ENCODE results near the gene SUFU. TPM values are rescaled to one million over a fixed set of nuclear protein-coding genes. Genes with fewer than 3 reads are reported as not detected.

SUFU gene
- total RNA-seq, 1 experiment from 2014 or later, result 10.6 TPM

GRCh38 chr10:102507521-102507920, 3.7 kb downstream of the SUFU start:
- Histone ChIP-seq H3K9me3 (no peaks in the 10 kb centered on the region), H3K27me3 (replicated peaks; ENCODE audit: control insufficient read depth, insufficient read depth, low read length) (no peaks in the 10 kb centered on the region), H3K4me1 (no peaks in the 10 kb centered on the region), H3K36me3 (ENCODE audit: control insufficient read depth, insufficient read depth, low read length) (no peaks in the 10 kb centered on the region), H3K4me3 (ENCODE audit: low read depth, low read length) (no peak overlapping the region)
- no peak for DNase-seq
- no TSS peak for BruUV-seq (replicated peaks)
- no peaks in the 10 kb centered on the region for H3K27me3 Mint-ChIP-seq (ENCODE audit: insufficient read depth, unreplicated experiment)
- H3K4me3 Mint-ChIP-seq (ENCODE audit: unreplicated experiment), result no peak overlapping the region
- H3K9me3 Mint-ChIP-seq (ENCODE audit: unreplicated experiment), result no peaks in the 10 kb centered on the region
- H3K27ac Mint-ChIP-seq (ENCODE audit: unreplicated experiment), result no peak overlapping the region
- TF ChIP-seq CTCF (IDR thresholded peaks at IDR 0.05; ENCODE audit: insufficient read depth in 1 of 2, low read depth in 1 of 2, low read length in 1 of 2, severe bottlenecking in 1 of 2, unreplicated experiment in 1 of 2), result no peak
- ChIA-PET POLR2A (no interaction called here), CTCF (interaction anchor here (1.4 kb wide), 1 partner anchor 76 kb away, joined by 5 read pairs; no protein-coding TSS in a partner anchor)
- intact Hi-C loops (cut with micrococcal nuclease; ENCODE audit: unreplicated experiment), result loop anchor here (1.0 kb wide), 1 partner anchor 32 kb away; no protein-coding TSS in a partner anchor
- H3K4me1 Mint-ChIP-seq (ENCODE audit: low read depth, unreplicated experiment), result peaks cover 12% of the 10 kb centered on the region
- peaks cover 32% of the 10 kb centered on the region for H3K36me3 Mint-ChIP-seq (ENCODE audit: insufficient read depth, unreplicated experiment)

- Histone ChIP-seq H3K4me3 (ENCODE audit: low read depth, low read length) (no peak overlapping the region), H3K9me3 (no peaks in the 10 kb centered on the region), H3K36me3 (ENCODE audit: control insufficient read depth, insufficient read depth, low read length) (no peaks in the 10 kb centered on the region), H3K27me3 (replicated peaks; ENCODE audit: control insufficient read depth, insufficient read depth, low read length) (no peaks in the 10 kb centered on the region), H3K4me1 (no peaks in the 10 kb centered on the region)
- ChIA-PET CTCF (interaction anchor here (0.8 kb wide), 1 partner anchor 87 kb away, joined by 4 read pairs; no protein-coding TSS in a partner anchor), POLR2A (no interaction called here)
- no TSS peak for BruUV-seq (replicated peaks)
- no peak overlapping the region for H3K4me3 Mint-ChIP-seq (ENCODE audit: unreplicated experiment)
- no peak overlapping the region for H3K27ac Mint-ChIP-seq (ENCODE audit: unreplicated experiment)
- H3K4me1 Mint-ChIP-seq (ENCODE audit: low read depth, unreplicated experiment), result peaks cover 12% of the 10 kb centered on the region
- intact Hi-C loops (cut with micrococcal nuclease; ENCODE audit: unreplicated experiment), result no loop called here
- H3K36me3 Mint-ChIP-seq (ENCODE audit: insufficient read depth, unreplicated experiment), result peaks cover 32% of the 10 kb centered on the region
- no peaks in the 10 kb centered on the region for H3K27me3 Mint-ChIP-seq (ENCODE audit: insufficient read depth, unreplicated experiment)
- H3K9me3 Mint-ChIP-seq (ENCODE audit: unreplicated experiment), result no peaks in the 10 kb centered on the region
- DNase-seq, result no peak
- TF ChIP-seq CTCF (IDR thresholded peaks at IDR 0.05; ENCODE audit: insufficient read depth in 1 of 2, low read depth in 1 of 2, low read length in 1 of 2, severe bottlenecking in 1 of 2, unreplicated experiment in 1 of 2), result no peak
These were observed 4.7 kb downstream of the SUFU start for GRCh38 chr10:102508506-102508905.

- Histone ChIP-seq H3K9me3 (no peaks in the 10 kb centered on the region), H3K27me3 (replicated peaks; ENCODE audit: control insufficient read depth, insufficient read depth, low read length) (no peaks in the 10 kb centered on the region), H3K4me1 (no peaks in the 10 kb centered on the region), H3K36me3 (ENCODE audit: control insufficient read depth, insufficient read depth, low read length) (no peaks in the 10 kb centered on the region), H3K4me3 (ENCODE audit: low read depth, low read length) (no peak overlapping the region)
- H3K36me3 Mint-ChIP-seq (ENCODE audit: insufficient read depth, unreplicated experiment), result peaks cover 24% of the 10 kb centered on the region
- ChIA-PET CTCF (no interaction called here), POLR2A (no interaction called here)
- BruUV-seq (replicated peaks), result no TSS peak
- no peak for DNase-seq
- intact Hi-C loops (cut with micrococcal nuclease; ENCODE audit: unreplicated experiment), result no loop called here
- no peak overlapping the region for H3K27ac Mint-ChIP-seq (ENCODE audit: unreplicated experiment)
- no peaks in the 10 kb centered on the region for H3K9me3 Mint-ChIP-seq (ENCODE audit: unreplicated experiment)
- peaks cover 12% of the 10 kb centered on the region for H3K4me1 Mint-ChIP-seq (ENCODE audit: low read depth, unreplicated experiment)
- TF ChIP-seq CTCF (IDR thresholded peaks at IDR 0.05; ENCODE audit: insufficient read depth in 1 of 2, low read depth in 1 of 2, low read length in 1 of 2, severe bottlenecking in 1 of 2, unreplicated experiment in 1 of 2), result no peak
- no peaks in the 10 kb centered on the region for H3K27me3 Mint-ChIP-seq (ENCODE audit: insufficient read depth, unreplicated experiment)
- H3K4me3 Mint-ChIP-seq (ENCODE audit: unreplicated experiment), result no peak overlapping the region
These were observed 5.6 kb downstream of the SUFU start for GRCh38 chr10:102509387-102509786.
